HepG2 (cell line): ENCODE results near the gene HES7. TPM values are rescaled to one million over a fixed set of nuclear protein-coding genes. Genes with fewer than 3 reads are reported as not detected.

ENCODE experiments used
- ATAC-seq: fragments of 200-7000 bp; cut with Tn5 transposase; 3 replicates; pipeline ENCODE4 v1.9.1; 2020; ENCODE audit warnings: mild to moderate bottlenecking, moderate library complexity
- BruUV-seq: library from RNA; stranded (reverse); fragments of 400-500 nt; replicated peaks from 2 replicates; lab custom pipeline; 2021; lab: Mats Ljungman, UMichigan
- CTCF ChIA-PET: fragments of 300-600 bp; formaldehyde crosslinking; extraction: SDS; loops from one replicate; lab custom pipeline; 2021; ENCODE audit warnings: low total read pairs, inconsistent platforms, low intra/inter-chr PET ratio; lab: Yijun Ruan, JAX
- POLR2A ChIA-PET: fragments of 350-600 bp; sonication (Branson Sonifier 250); formaldehyde crosslinking; loops from one replicate; lab custom pipeline; 2020; ENCODE audit warnings: antibody characterized with exemption, inconsistent platforms; lab: Yijun Ruan, JAX
- DNase-seq: peaks from one replicate; pipeline ENCODE4 v3.0.0-alpha.2; 2015; ENCODE audit warnings: low spot score
- FAIRE-seq: peaks from 3 replicates; lab custom pipeline; 2011; peaks lifted over from hg19 to GRCh38; lab: Jason Lieb, UNC
- H2AFZ ChIP-seq: one replicate; pipeline ENCODE4 v1.6.1; 2011; ENCODE audit warnings: low read length, inconsistent platforms
- H3K27ac ChIP-seq: fragments of 300-600 bp; 3 replicates; pipeline ENCODE4 v1.8.0; 2011; ENCODE audit warnings: mixed run types, mild to moderate bottlenecking, mixed read lengths, low read length, inconsistent platforms; ENCODE audit not compliant: insufficient read depth; ENCODE audit errors: extremely low read length
- H3K27me3 ChIP-seq, 2 experiments: fragments of 200-600 bp in 1 of 2; 2 replicates in 1 of 2; 3 replicates in 1 of 2; pipeline versions ENCODE4 v1.6.0 to v1.8.0; 2011; ENCODE audit warnings: low read length in 2 of 2, mild to moderate bottlenecking in 2 of 2, moderate library complexity in 2 of 2, inconsistent platforms in 1 of 2; ENCODE audit not compliant: insufficient read depth in 2 of 2, control insufficient read depth in 1 of 2
- H3K36me3 ChIP-seq, 2 experiments: fragments of 200-600 bp in 1 of 2; replicated peaks in 1 of 2; 2 replicates in 1 of 2; 3 replicates in 1 of 2; pipeline versions ENCODE4 v1.5.1 to v1.8.0; 2011; ENCODE audit warnings: low read length in 2 of 2, inconsistent platforms in 1 of 2; ENCODE audit not compliant: insufficient read depth in 2 of 2, control insufficient read depth in 1 of 2
- H3K4me1 ChIP-seq: 2 replicates; pipeline ENCODE4 v1.5.1; 2012; ENCODE audit warnings: low read length, inconsistent platforms; ENCODE audit not compliant: insufficient read depth
- H3K4me2 ChIP-seq: 2 replicates; pipeline ENCODE4 v1.6.0; 2011; ENCODE audit warnings: low read depth, low read length, inconsistent platforms
- H3K4me3 ChIP-seq, 3 experiments: fragments of 200-600 bp in 1 of 3; sonication (generic), shearing (Covaris generic) in 1 of 3; replicated peaks in 1 of 3; 2 replicates each; pipeline ENCODE4 v1.5.1; 2011 to 2016; ENCODE audit warnings: low read length in 3 of 3, inconsistent platforms in 2 of 3, low read depth in 2 of 3, mild to moderate bottlenecking in 2 of 3, control low read depth in 1 of 3, mixed read lengths in 1 of 3; ENCODE audit not compliant: insufficient read depth in 1 of 3
- H3K79me2 ChIP-seq: one replicate; pipeline ENCODE4 v1.6.1; 2011; ENCODE audit warnings: low read length, inconsistent platforms; ENCODE audit not compliant: insufficient read depth
- H3K9ac ChIP-seq: 2 replicates; pipeline ENCODE4 v1.6.0; 2011; ENCODE audit warnings: mild to moderate bottlenecking, low read depth, low read length, inconsistent platforms; ENCODE audit not compliant: insufficient read depth
- H3K9me3 ChIP-seq: 2 replicates; pipeline ENCODE4 v1.5.1; 2012; ENCODE audit warnings: mild to moderate bottlenecking, low read length
- H4K20me1 ChIP-seq: 2 replicates; pipeline ENCODE4 v1.6.0; 2011; ENCODE audit warnings: inconsistent platforms, mild to moderate bottlenecking, low read length, moderate library complexity; ENCODE audit not compliant: insufficient read depth
- DR1 ChIP-seq: sonication (generic); formaldehyde crosslinking; IDR thresholded peaks from 2 replicates; pipeline ENCODE4 v1.8.0; 2021; ENCODE audit warnings: mild to moderate bottlenecking, missing genetic modification reagents, inconsistent platforms
- HNF4A ChIP-seq: sonication (generic); formaldehyde crosslinking; IDR thresholded peaks from 2 replicates; pipeline ENCODE4 v1.4.0; 2020; ENCODE audit warnings: missing genetic modification reagents
- KAT8 ChIP-seq: IDR thresholded peaks from 2 replicates; pipeline ENCODE4 v1.6.1; 2016; ENCODE audit warnings: missing genetic modification reagents, missing compliant biosample characterization
- KMT2B ChIP-seq: IDR thresholded peaks from 2 replicates; pipeline ENCODE4 v1.6.1; 2016; ENCODE audit warnings: missing genetic modification reagents, missing compliant biosample characterization
- MYC ChIP-seq: sonication (generic); formaldehyde crosslinking; IDR thresholded peaks from 2 replicates; pipeline ENCODE4 v1.9.0; 2021; ENCODE audit warnings: missing genetic modification reagents, borderline replicate concordance
- MZF1 ChIP-seq: sonication (generic); formaldehyde crosslinking; IDR thresholded peaks from 2 replicates; pipeline ENCODE4 v1.8.1; 2023; ENCODE audit warnings: mild to moderate bottlenecking, missing genetic modification reagents, borderline replicate concordance
- NCOA1 ChIP-seq: sonication (generic); formaldehyde crosslinking; IDR thresholded peaks from 2 replicates; pipeline ENCODE4 v1.9.0; 2021; ENCODE audit warnings: missing genetic modification reagents
- SALL1 ChIP-seq: sonication (generic); formaldehyde crosslinking; IDR thresholded peaks from 2 replicates; pipeline ENCODE4 v1.8.0; 2022; ENCODE audit warnings: mild to moderate bottlenecking, missing genetic modification reagents
- ZNF33A ChIP-seq: sonication (generic); formaldehyde crosslinking; IDR thresholded peaks from 2 replicates; pipeline ENCODE4 v1.5.1; 2020; ENCODE audit warnings: missing genetic modification reagents, mild to moderate bottlenecking, moderate library complexity, borderline replicate concordance
- ZNF713 ChIP-seq: sonication (generic); formaldehyde crosslinking; IDR thresholded peaks from 2 replicates; pipeline ENCODE4 v1.4.0; 2020; ENCODE audit warnings: mild to moderate bottlenecking, missing genetic modification reagents
- ZNF841 ChIP-seq: sonication (generic); formaldehyde crosslinking; IDR thresholded peaks from 2 replicates; pipeline ENCODE4 v1.8.1; 2023; ENCODE audit warnings: missing genetic modification reagents, borderline replicate concordance
- ZSCAN30 ChIP-seq: sonication (generic); formaldehyde crosslinking; IDR thresholded peaks from 2 replicates; pipeline ENCODE4 v1.5.0; 2020; ENCODE audit warnings: mild to moderate bottlenecking, missing genetic modification reagents
- ZSCAN9 ChIP-seq: IDR thresholded peaks from 2 replicates; pipeline ENCODE4 v1.6.1; 2016; ENCODE audit warnings: borderline replicate concordance
- WGBS: methylation state at CpG from one replicate; pipeline ENCODE4 v1.1.6; 2017; ENCODE audit warnings: low lambda C conversion rate; 5-methylcytosine and 5-hydroxymethylcytosine counted together
- in situ Hi-C: cut with HindIII; loops from 2 replicates; pipeline ENCODE4 v1.10.0; 2017; ENCODE audit warnings: low pct_unique_long_range_greater_than_20kb; ENCODE audit not compliant: extremely low pct_ligation_motif_present
- intact Hi-C: fragments of 100-400 bp; cut with micrococcal nuclease; formaldehyde crosslinking; loops from one replicate; pipeline ENCODE4 v1.10.0; 2022; ENCODE audit not compliant: unreplicated experiment
- polyA plus RNA-seq, 8 experiments: library from polyadenylated mRNA; depleted of rRNA in 3 of 8; stranded (reverse) in 7 of 8; unstranded in 1 of 8; fragments of >200 nt; fragmentation: Illumina TruSeq in 4 of 8; extraction: Trizol in 4 of 8; gene quantifications; 2 replicates each; pipeline versions ENCODE4 v1.2.1 to v1.2.3, GENCODE V29; 2011 to 2016; ENCODE audit warnings: low read depth in 4 of 8, missing spikeins in 1 of 8, mixed read lengths in 1 of 8; ENCODE audit not compliant: insufficient read depth in 1 of 8
- total RNA-seq, 5 experiments: library from RNA; depleted of rRNA; stranded (reverse); fragments of >200 nt; fragmentation: Illumina TruSeq; extraction: Trizol; gene quantifications; 2 replicates each; pipeline ENCODE4 v1.2.3, GENCODE V29; 2016; ENCODE audit warnings: low read depth in 1 of 5
- TF ChIP-seq, protein P1 (sequence below): sonication (generic); formaldehyde crosslinking; conservative IDR thresholded peaks from 2 replicates; pipeline ENCODE4 v1.4.0; 2020; ENCODE audit warnings: missing genetic modification reagents
- TF ChIP-seq, protein P2 (sequence below): sonication (generic); formaldehyde crosslinking; IDR thresholded peaks from 2 replicates; pipeline ENCODE4 v1.8.1; 2022; ENCODE audit warnings: mild to moderate bottlenecking, missing genetic modification reagents
- TF ChIP-seq, protein P3 (sequence below): sonication (generic); formaldehyde crosslinking; IDR thresholded peaks from 2 replicates; pipeline ENCODE4 v1.5.1; 2020; ENCODE audit warnings: missing genetic modification reagents, mild to moderate bottlenecking, borderline replicate concordance
- TF ChIP-seq, protein P4 (sequence below): IDR thresholded peaks from 2 replicates; pipeline ENCODE4 v1.6.1; 2016; ENCODE audit warnings: low read depth

Gene HES7
- total and polyA plus RNA-seq, 2 of the 13 experiments (the other 11 are each of a cell fraction or from before 2014, with no cell fraction given) = not detected

DNA sequence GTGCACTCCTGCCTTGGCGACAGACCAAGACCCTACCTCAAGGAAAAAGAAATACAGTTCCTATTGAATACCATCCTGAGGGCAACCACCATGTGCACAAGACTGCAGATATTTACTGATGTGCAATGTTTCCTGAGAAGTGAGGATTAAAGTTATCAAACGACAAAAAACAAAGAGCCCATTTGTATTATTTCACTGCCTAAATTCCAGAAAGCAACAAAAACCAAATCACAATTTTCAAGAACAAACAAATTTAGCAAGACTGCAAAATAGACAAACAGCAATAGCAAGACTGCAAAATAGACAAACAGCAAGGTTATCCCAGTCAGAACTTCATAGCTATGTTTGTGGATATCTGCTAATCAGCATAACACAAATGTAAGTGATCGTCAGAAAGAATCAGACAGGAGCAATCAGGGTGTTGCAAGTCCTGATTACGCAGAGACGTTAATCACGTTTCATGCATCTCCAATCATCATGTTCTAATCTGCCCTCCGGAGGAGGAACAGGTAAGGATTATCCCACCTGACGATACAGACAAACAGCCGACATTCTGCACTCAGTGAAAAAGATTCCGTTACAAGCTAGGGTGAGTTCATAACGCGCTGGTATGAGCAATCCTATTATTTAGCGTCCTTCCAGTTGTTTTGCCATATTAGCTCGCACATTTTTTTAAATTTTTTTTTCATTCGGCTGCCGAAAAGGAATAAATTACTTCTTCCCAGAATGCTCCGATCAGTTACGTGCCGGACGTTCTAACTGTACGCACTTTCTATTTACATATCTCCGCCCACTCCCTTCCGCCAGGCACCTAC, 49.4 kb upstream of the HES7 start:
- Histone ChIP-seq H4K20me1 (no peaks in the 10 kb centered on the region), H3K4me1 (peaks cover 46% of the 10 kb centered on the region), H3K9ac (peak overlapping the region; percentile 93), H3K79me2 (no peaks in the 10 kb centered on the region), H3K4me3 (peak overlapping the region; percentile 60 to 78 (median 73)), H3K27ac (peak overlapping the region; percentile 97), H3K9me3 (no peaks in the 10 kb centered on the region), H3K27me3 (no peaks in the 10 kb centered on the region; a peak in 1 of 5 replicates), H3K4me2 (peak overlapping the region; percentile 95), H2AFZ (peak overlapping the region; percentile 44), H3K36me3 (no peaks in the 10 kb centered on the region)
- FAIRE-seq (peak; percentile 64), ATAC-seq (peak; percentile 70), DNase-seq (peak; percentile 98)
- ChIA-PET POLR2A (interaction anchor here (0.7 to 4.5 kb wide), 41 partner anchors 9 to 988 kb away, joined by 3 to 160 read pairs (median 5); partner anchors contain the start of genes ALOXE3, ATP1B2, AURKB and BORCS6), CTCF (no interaction called here)
- TSS peak; percentile 100 for BruUV-seq
- intact Hi-C loops (loop anchor here (1.0 to 2.0 kb wide), 2 partner anchors 34 to 37 kb away; partner anchors contain the start of gene AURKB), in situ Hi-C loops (no loop called here)
- 1% methylated on average over 21 of the region's 23 CpGs for WGBS
- no peak; the same call in 1 of the 2 replicates for TF ChIP-seq ZSCAN30 (CRISPR knock-in tag)
- TF ChIP-seq SALL1 (CRISPR knock-in tag) = peak; percentile 79; the same call in 1 of the 2 replicates
- TF ChIP-seq KMT2B = peak; percentile 90
- TF ChIP-seq ZSCAN9 (CRISPR knock-in tag) = peak; percentile 99
- TF ChIP-seq, protein P1, sequence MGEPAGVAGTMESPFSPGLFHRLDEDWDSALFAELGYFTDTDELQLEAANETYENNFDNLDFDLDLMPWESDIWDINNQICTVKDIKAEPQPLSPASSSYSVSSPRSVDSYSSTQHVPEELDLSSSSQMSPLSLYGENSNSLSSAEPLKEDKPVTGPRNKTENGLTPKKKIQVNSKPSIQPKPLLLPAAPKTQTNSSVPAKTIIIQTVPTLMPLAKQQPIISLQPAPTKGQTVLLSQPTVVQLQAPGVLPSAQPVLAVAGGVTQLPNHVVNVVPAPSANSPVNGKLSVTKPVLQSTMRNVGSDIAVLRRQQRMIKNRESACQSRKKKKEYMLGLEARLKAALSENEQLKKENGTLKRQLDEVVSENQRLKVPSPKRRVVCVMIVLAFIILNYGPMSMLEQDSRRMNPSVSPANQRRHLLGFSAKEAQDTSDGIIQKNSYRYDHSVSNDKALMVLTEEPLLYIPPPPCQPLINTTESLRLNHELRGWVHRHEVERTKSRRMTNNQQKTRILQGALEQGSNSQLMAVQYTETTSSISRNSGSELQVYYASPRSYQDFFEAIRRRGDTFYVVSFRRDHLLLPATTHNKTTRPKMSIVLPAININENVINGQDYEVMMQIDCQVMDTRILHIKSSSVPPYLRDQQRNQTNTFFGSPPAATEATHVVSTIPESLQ (CRISPR knock-in tag) = peak; percentile 94; the same call in 1 of the 2 replicates
- TF ChIP-seq KAT8 (CRISPR knock-in tag) = peak; percentile 94
- TF ChIP-seq ZNF713 = no peak
- TF ChIP-seq, protein P2, sequence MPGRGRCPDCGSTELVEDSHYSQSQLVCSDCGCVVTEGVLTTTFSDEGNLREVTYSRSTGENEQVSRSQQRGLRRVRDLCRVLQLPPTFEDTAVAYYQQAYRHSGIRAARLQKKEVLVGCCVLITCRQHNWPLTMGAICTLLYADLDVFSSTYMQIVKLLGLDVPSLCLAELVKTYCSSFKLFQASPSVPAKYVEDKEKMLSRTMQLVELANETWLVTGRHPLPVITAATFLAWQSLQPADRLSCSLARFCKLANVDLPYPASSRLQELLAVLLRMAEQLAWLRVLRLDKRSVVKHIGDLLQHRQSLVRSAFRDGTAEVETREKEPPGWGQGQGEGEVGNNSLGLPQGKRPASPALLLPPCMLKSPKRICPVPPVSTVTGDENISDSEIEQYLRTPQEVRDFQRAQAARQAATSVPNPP = peak; percentile 82
- TF ChIP-seq, protein P3, sequence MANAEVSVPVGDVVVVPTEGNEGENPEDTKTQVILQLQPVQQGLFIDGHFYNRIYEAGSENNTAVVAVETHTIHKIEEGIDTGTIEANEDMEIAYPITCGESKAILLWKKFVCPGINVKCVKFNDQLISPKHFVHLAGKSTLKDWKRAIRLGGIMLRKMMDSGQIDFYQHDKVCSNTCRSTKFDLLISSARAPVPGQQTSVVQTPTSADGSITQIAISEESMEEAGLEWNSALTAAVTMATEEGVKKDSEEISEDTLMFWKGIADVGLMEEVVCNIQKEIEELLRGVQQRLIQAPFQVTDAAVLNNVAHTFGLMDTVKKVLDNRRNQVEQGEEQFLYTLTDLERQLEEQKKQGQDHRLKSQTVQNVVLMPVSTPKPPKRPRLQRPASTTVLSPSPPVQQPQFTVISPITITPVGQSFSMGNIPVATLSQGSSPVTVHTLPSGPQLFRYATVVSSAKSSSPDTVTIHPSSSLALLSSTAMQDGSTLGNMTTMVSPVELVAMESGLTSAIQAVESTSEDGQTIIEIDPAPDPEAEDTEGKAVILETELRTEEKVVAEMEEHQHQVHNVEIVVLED (CRISPR knock-in tag) = peak; percentile 91
- TF ChIP-seq, protein P4, sequence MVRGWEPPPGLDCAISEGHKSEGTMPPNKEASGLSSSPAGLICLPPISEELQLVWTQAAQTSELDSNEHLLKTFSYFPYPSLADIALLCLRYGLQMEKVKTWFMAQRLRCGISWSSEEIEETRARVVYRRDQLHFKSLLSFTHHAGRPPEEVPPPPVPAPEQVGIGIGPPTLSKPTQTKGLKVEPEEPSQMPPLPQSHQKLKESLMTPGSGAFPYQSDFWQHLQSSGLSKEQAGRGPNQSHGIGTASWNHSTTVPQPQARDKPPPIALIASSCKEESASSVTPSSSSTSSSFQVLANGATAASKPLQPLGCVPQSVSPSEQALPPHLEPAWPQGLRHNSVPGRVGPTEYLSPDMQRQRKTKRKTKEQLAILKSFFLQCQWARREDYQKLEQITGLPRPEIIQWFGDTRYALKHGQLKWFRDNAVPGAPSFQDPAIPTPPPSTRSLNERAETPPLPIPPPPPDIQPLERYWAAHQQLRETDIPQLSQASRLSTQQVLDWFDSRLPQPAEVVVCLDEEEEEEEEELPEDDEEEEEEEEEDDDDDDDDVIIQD (CRISPR knock-in tag) = peak; percentile 55; the same call in 1 of the 2 replicates
- TF ChIP-seq DR1 (CRISPR knock-in tag) = peak; percentile 98
- TF ChIP-seq ZNF33A (CRISPR knock-in tag) = no peak
- TF ChIP-seq HNF4A (CRISPR knock-in tag) = peak; percentile 60
- 0 out of 2 replicates have a peak, but pooled peaks have one; percentile 59 for TF ChIP-seq NCOA1 (CRISPR knock-in tag)
- no peak for TF ChIP-seq MZF1 (CRISPR knock-in tag)
- peak; percentile 91 for TF ChIP-seq ZNF841 (CRISPR knock-in tag)
- TF ChIP-seq MYC (CRISPR knock-in tag) = peak; percentile 49; the same call in 1 of the 2 replicates
